AG20443 (cell line): ENCODE measurements around the gene MUC4.
"Not testable (repeated sequence)": the region's sequence is repeated elsewhere in the genome, so short reads cannot be mapped to it uniquely, and the experiment has no call there.

ENCODE experiments used
- DNase-seq: peaks from one replicate; pipeline ENCODE4 v3.0.0; 2012; ENCODE audit warnings: low spot score, mixed read lengths

MUC4 gene

DNA sequence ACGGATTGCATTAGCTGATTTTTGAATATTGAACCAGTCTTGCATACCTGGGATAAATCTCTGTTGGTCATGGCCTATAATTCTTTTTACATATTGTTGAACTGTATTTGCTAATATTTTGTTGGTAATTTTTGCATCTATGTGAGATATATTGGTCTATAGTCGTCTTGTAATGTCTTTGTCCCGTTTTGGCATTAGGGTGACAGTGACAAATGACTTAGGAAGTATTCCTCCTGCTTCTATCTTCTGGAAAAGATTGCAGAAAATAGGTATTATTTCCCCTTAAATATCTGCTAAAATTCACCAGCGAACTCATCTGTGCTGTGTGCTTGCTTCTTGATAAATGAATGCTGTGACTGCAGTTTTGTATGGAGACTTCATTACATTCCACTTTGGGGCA, 67.3 kb downstream of the MUC4 start:
- no peak for DNase-seq

DNA sequence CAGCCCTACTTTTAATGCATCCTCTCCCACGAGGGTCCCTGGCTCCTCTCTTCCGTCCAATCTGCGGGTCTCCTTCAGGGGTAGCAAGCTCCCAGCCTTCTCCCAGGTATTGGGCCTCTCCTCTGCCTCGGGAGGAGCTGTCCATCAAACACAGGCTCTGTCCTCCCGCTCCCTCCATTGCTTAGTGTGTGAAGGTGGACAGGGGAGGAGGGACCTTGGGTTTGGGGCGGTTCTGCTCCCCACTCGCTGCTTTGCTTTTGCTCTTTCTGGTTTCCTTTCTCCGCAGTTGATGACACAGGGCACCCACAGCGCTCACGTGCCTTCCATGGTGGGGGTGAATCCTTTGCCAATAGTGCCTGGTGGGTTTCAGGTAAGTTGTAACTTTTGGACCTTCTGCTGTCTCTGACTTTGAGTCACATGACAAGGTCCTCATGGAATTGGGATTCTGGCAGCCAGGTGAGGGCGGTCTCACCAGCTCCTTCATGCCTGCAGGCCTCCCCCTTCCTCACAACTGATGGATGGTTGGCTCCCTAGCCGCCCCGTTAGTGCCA, 72.1 kb downstream of the MUC4 start:
- DNase-seq: no peak

DNA sequence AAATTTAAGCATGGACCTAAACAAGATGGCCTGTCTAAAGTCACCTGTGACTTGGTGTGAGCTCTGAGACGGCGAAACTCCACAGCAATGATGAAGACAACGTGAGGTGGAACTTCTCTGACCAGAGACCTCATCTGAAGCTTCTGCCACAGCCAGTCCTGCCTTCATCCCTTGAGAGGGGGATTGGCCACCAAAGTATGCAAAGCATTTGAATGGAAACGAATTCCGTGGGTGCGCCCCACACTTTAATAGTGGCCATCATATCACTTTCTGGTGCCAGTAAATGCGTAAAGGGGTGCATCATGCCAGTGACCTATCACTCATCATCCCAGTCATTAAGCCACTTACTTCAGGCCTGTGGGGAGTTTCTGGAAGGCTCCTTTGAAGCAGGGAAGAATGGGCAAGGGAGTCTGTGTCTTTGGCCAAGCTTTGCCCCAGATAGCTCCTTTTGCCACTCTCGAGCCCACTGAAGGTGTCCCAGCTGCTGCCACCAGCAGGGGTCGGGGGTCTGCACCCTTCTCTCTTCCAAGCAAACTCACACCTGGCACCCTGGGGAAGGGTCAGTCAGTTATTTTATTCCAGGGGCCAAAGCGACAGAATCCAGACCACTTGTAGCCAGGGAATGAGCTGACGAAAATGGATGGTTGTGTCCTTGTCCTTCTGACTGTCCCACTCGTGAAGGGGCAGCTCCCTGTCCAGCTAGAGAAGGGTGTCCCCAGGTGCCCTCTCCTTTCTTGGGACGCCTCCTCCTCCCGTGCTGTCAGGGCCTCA, 73.3 kb downstream of the MUC4 start:
- no peak for DNase-seq

DNA sequence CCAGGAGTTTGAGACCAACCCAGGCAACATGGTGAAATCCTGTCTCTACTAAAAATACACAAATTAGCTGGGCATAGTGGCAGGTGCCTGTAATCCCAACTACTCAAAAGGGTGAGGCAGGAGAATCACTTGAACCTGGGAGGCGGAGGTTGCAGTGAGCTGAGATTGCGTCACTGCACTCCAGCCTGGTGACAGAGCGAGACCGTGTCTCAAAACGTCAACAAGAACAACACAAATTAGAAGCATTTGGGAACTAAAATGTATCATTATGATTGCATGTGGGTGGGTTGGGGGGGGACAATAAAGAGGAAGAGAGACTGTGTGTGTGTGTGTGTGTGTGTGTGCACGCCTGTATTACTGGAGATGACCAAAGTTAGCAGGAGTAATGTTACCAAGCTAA, 73.9 kb downstream of the MUC4 start:
- DNase-seq: not testable (repeated sequence)

DNA sequence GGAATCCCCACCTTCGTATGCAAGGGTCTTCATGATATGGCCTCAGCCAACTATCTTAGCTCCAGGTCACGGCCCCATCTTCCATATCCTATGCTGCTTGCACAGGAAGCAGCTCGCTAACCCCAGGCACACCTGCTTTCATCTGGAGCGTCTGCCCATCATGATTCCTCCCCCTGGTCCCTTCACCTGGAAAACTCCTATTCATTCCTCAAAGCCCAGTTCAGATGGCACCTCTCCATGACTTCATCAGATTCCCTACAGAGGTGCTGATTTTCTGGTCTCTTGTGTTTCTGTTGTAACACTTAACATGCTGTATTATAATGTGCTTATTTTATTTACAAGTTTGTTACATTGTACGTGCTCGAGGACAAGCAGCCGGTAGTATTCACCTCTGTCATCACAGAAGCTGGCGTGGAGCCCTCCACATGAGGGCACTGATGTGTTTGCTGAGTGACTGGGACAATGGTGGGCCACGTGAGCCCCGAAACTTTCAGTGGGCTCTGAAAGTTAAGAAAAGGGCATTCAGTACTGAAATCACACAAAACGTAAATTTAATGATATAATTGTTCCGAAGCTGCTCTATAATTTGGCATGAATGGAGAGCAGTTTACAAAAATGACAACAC, 74.8 kb downstream of the MUC4 start:
- no peak for DNase-seq

DNA sequence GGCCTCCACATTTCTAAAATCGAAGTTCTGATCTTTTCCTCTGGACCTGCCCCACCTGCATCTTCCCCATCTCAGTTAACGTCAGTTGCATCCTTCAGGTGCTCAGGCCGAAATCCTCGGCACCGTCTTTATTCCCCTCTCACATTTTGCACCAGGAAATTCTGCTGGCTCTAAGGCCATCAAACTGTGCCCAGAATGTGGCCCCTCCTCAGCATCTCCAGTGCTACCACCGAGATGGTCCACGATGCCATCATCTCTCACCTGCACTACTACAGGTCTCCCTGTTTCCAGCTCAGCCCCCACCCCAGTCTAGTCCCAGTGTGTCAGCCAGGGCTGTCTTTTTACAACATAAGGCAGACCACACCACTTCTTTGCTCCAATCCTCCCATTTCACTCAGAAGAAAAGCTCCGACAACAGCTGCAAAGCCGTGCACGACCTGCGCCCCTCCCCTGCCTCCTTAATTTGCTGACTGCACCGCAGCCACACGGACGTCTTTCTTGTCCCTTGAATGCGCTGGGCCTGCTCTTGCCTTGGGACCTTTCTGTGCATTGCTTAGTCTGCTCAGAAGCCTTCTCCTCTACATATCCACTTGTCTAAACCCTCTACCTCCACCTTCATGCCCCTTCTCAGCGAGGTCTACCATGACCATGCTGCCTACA, 76.6 kb downstream of the MUC4 start:
- DNase-seq: no peak

DNA sequence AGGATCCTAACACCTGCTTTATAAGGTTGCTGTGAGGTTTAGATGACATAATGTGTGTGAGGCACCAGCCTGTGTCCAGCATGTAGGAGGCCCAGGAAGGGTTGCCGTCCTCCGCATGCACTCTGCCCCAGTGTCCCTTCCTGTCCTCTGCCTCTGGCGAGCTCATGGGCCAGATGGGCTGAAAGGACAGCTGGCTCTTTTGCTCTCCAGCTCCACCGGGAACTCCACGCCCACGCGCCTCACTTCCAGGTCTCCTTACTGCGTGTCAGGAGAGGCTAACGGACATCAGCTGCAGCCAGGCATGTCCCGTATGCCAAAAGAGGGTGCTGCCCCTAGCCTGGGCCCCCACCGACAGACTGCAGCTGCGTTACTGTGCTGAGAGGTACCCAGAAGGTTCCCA, 78.8 kb downstream of the MUC4 start:
- no peak for DNase-seq

DNA sequence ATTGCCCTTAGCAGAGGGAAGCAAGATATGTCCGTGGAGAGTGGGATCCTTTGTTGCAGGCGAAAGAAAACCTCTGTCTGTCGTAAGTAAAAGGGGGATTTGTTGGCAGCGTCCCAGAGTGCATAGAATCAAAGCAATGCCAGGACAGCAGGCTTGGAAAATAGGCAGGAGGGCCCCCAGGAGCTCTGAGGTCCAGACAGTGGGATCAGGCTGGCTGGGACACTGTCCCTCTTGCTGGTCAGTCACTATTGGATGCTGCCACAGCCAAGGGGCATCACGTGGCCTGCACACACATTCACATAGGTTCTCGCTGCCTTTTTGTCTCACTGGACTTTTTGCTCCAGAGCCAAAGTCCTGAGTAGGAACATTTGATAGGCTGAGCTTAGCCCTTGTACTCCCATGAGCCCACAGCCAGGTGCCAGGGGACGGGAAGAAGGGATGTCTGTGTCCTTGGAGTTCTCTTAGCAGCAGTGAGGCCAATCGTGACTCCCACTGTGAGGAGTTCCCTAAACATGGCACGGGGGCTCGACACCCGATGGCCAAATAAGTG, 80.3 kb downstream of the MUC4 start:
- DNase-seq: no peak

DNA sequence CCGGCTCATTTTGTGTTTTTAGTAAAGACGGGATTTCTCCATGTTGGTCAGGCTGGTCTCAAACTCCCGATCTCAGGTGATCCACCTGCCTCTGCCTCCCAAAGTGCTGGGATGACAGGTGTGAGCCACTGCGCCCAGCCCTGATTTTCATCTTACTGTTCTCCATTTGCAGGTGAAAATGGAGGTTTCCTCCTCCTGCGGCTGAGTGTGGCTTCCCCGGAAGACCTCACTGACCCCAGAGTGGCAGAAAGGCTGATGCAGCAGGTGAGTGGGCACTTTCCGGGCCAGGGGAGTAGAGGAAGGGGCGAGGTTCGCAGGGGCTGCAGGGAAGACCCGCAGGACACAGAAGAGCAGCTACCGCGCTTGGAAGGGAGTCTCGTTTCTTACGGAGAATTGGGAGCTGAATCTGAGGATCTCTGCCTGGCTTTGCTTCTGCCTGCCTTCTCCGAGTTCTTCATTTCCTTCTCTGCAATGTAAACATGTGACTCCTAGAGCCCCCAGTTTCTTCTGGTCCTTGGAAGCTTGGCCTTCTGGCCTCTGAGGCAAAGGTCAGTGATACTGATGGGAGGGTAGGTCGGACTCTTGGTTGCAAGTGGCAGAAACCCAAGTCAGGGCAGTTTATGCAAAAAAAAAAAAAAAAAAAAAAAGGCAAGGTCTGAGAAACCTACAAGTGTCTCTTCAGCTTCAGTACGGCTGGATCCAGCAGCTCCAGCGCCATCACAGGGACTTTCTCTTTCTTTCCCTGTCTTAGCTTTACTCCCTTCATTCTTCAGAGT, 82.1 kb downstream of the MUC4 start:
- DNase-seq: no peak

DNA sequence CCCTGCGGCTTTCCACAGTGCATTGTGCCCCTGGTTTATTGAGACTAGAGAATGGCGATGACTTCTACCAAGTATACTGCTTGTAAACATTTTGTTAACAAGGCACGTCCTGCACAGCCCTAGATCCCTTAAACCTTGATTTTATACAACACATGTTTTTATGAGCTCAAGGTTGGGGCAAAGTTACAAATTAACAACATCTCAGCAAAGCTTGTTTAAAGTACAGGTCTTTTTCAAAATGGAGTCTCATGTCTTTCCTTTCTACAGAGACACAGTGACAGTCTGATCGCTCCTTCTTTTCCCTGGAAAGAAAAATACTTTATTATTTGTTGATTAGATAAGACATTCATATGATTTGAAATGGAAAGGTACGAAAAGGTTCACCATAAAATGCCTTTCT, 82.9 kb downstream of the MUC4 start:
- not testable (repeated sequence) for DNase-seq

DNA sequence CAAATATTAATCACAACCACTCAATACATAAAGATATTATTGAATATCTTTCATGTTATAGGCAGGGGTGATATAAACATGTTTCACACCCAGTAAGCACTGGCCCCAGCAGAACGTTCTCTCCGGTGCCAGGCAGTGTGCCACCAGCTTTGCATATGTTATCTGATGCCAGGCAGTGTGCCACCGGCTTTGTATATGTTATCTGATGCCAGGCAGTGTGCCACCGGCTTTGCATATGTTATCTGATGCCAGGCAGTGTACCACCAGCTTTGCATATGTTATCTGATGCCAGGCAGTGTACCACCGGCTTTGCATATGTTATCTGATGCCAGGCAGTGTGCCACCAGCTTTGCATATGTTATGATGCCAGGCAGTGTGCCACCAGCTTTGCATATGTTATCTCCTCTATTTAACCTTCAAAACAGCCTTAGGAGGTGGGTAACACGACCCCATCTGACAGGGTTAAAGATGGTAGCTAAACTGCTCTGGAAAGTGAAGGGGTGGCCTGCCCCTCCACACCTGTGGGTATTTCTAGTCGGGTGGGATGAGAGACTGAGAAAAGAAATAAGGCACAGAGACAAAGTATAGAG, 84.0 kb downstream of the MUC4 start:
- no peak for DNase-seq

DNA sequence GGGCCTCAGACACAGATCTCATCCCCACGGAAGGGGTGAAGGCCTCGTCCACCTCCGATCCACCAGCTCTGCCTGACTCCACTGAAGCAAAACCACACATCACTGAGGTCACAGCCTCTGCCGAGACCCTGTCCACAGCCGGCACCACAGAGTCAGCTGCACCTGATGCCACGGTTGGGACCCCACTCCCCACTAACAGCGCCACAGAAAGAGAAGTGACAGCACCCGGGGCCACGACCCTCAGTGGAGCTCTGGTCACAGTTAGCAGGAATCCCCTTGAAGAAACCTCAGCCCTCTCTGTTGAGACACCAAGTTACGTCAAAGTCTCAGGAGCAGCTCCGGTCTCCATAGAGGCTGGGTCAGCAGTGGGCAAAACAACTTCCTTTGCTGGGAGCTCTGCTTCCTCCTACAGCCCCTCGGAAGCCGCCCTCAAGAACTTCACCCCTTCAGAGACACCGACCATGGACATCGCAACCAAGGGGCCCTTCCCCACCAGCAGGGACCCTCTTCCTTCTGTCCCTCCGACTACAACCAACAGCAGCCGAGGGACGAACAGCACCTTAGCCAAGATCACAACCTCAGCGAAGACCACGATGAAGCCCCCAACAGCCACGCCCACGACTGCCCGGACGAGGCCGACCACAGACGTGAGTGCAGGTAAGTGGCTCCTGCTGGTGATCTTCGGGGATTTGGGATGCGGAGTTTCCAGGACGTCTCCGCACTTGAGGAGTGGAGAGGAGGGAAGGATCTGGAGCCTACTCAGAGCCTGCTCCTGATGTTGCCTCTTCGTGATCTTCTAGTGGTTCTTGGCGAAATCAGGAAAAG, 85.6 kb downstream of the MUC4 start:
- not testable (repeated sequence) for DNase-seq

DNA sequence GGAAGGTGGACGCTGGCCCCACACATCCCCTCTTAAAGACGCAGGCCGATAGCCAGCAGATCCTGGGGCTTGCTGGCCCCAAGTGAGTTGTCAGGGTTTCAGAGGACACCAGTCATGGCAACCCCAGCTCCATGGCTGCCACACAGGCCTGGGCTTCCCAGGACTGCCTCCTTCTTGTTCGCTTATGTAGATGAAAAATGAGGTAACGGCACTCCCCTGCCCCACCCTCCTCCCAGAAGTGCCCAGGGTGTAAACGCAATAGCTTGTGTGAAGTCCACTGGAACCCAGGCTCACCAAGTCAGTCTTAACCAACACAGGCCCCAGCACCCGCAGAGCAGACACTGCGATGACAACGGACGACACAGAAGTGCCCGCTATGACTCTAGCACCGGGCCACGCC, 87.4 kb downstream of the MUC4 start:
- DNase-seq: not testable (repeated sequence)

DNA sequence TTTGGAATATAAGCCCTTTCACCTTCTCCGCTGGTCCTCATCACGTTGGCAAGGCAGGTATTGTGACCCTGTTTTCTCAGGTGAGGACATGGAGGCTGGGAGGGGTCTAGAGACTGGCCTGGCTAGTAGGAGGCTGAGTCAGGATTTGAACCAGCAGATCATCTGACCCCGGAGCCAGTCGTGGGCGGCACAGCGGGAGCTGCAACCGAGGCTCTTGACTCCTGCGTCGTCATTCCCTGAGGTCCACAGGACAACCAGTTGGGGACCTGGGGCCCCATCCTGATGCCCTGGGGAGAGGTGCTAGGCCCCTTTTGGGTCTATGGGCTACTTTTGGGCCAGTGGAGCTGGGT, 88.8 kb downstream of the MUC4 start:
- DNase-seq: not testable (repeated sequence)

DNA sequence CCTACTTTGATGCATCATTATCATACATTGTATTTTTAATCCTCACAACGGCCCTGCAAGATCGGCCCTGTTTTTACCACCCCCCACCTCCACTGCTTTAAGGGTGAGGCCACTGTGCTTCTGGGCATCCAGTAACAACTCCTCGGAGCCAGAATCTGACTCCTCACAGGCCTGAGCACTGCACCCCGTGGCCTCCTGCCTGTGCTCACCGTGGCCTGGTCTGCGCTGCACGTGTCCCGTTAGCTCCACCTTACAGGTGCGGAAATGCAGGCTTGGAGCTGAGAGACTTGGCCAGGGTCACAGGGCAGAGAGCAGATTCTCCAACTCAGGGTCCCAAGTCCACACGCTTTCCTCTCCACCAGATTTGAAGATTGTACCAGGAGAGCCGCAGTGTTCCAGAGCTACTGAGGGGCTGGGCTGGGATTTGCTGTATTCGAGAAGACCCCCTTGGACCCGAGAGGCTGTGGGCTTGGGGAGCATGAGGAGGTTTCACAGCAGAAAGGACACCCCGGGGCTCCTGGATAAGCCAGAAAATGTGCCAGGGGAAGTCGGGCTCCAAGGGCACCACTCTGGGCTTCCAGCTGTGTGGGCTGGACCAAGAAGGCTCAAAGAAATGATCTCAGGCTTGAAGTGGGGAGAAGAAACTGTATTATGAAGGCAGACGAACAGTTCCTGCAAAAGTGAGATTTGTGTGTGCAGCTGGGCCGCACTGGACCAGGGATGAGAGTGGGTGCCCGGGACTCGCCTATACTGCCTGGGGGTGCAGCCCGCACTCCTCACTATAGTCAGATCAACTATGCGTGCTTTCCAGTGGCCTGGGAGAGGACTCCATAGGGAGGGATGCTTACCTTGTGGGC, 89.4 kb downstream of the MUC4 start:
- not testable (repeated sequence) for DNase-seq

DNA sequence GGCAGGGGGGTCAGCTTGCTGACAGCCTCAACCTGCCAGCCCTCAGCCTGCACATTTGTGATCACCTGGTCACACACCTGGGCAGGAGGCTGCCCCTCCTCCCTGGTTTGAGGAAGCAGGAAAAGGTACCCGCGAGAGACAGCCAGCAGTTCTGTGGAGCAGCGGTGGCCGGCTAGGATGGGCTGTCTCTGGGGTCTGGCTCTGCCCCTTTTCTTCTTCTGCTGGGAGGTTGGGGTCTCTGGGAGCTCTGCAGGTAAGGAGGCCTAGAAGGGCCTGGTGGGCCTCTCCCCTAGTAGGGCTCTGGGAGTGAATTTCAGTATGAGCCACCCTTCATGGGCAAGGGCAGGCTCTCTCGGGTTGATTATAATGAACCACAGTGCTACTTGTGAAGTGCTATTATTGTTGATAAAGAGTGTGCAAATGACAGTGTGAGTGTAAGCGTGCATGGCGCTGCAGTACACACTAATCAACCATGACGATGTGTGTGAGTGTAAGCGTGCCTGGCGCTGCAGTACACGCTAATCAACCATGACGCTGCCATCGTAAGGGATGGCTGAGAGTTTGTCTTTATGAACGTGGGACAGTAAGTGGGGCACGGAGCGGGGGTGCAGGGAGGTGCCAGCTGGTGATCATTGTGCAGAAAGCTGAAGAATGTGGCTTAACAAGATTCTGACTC, 90.8 kb downstream of the MUC4 start, which contains the start of gene MUC20:
MUC20 (plus strand) TSS at position 148 of the 676 bp plus-strand sequence; CDS start at position 178, 30 bp downstream.
- DNase-seq: peak; percentile 13

DNA sequence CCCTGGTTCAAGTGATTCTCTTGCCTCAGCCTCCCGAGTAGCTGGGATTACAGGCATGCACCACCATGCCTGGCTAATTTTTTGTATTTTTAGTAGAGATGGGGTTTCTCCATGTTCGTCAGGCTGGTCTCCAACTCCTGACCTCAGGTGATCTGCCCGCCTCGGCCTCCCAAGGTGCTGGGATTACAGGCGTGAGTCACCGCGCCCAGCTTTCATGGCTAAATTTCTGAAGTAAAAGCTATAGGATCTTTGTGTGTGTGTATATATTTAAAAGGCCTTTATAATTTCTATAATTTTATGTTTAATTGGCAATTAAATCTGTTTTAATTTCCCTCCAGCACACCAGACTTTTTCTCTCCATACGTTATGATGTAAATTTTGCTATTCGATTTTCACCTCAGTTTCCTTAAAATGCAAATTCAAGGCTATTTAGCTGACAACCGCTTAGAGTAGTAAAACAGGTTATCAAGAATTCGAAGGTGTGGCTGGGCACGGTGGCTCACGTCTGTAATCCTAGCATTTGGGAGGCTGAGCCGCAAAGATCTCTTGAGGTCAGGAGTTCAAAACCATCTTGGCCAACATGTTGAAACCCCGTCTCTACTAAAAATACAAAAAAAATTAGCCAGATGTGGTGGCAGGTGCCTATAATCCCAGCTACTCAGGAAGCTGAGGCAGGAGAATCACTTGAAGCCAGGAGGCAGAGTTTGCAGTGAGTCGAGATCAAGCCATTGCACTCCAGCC, 92.0 kb downstream of the MUC4 start:
- DNase-seq: not testable (repeated sequence)

DNA sequence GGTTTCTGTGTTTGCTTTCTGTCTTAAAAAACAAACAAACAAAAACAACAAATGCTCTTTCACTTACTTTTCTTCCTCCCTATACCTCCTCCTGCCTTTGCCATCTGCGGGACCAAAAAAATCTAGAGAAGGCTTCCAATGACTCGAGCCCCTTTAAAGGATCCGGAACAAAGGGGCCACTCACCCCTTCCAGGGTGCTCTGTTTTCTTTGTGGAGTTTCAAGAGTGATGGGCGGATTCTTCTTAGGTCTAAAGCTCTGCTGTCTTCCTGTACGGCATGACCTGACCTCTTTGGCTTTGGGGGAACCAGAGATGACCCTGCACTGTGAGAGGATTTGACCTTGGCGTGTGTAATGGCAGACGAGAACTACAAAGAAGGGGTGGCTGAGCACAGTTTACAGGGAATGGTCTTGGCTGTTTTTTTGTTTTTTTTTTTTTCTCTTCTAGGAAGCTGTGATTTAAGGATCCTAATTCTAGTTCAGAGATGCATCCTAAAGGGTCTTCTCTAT, 93.2 kb downstream of the MUC4 start:
- no peak for DNase-seq
